CD14-positive monocyte (primary cell): ENCODE results near the gene AGRP. TPM values are rescaled to one million over a fixed set of nuclear protein-coding genes. Genes with fewer than 3 reads are reported as not detected.
A peak's percentile ranks its signal among the peaks of the same experiment; 100 is the strongest.

Experiments used
- DNase-seq, 3 donors: peaks; one replicate each; pipeline ENCODE4 v3.0.0-alpha.2; 2011 to 2022
- H2AFZ ChIP-seq: 2 replicates; pipeline ENCODE4 v1.6.0; 2012; ENCODE audit warnings: mild to moderate bottlenecking, low read depth, low read length, inconsistent platforms; ENCODE audit not compliant: insufficient read depth, poor library complexity, severe bottlenecking
- H3K27ac ChIP-seq, 2 donors: 1 replicate in 1 of 2; 2 replicates in 1 of 2; pipeline ENCODE4 v1.5.1; 2012 to 2013; ENCODE audit warnings: low read length in 2 of 2, control low read depth in 1 of 2, inconsistent platforms in 1 of 2, low read depth in 1 of 2, mild to moderate bottlenecking in 1 of 2
- H3K27me3 ChIP-seq, 2 donors: one replicate each; pipeline versions ENCODE4 v1.6.0 to v1.6.1; 2011 to 2013; ENCODE audit warnings: low read length in 2 of 2; ENCODE audit not compliant: control insufficient read depth in 2 of 2, insufficient read depth in 2 of 2
- H3K36me3 ChIP-seq, 2 donors: replicated peaks in 1 of 2; 1 replicate in 1 of 2; 2 replicates in 1 of 2; pipeline versions ENCODE4 v1.5.1 to v1.6.1; 2012 to 2013; ENCODE audit warnings: low read length in 2 of 2, control low read depth in 1 of 2, inconsistent platforms in 1 of 2, mild to moderate bottlenecking in 1 of 2; ENCODE audit not compliant: insufficient read depth in 2 of 2, control insufficient read depth in 1 of 2
- H3K4me1 ChIP-seq, 2 donors: 1 replicate in 1 of 2; 2 replicates in 1 of 2; pipeline versions ENCODE4 v1.5.1 to v1.6.1; 2012 to 2013; ENCODE audit warnings: low read length in 2 of 2, control low read depth in 1 of 2, inconsistent platforms in 1 of 2, mild to moderate bottlenecking in 1 of 2, moderate library complexity in 1 of 2; ENCODE audit not compliant: insufficient read depth in 2 of 2, control insufficient read depth in 1 of 2
- H3K4me2 ChIP-seq: replicated peaks from 2 replicates; pipeline ENCODE3; 2012; ENCODE audit warnings: low read length, moderate library complexity, mild to moderate bottlenecking; ENCODE audit not compliant: poor library complexity, severe bottlenecking; ENCODE audit errors: extremely low read depth
- H3K4me3 ChIP-seq, 3 experiments: fragments of 200-600 bp in 1 of 3; sonication (generic) in 1 of 3; replicated peaks in 1 of 3; 1 replicate in 2 of 3; 2 replicates in 1 of 3; pipeline ENCODE4 v1.5.1; 2011 to 2013; ENCODE audit warnings: low read length in 3 of 3, mild to moderate bottlenecking in 3 of 3, control low read depth in 2 of 3, low read depth in 2 of 3, inconsistent platforms in 1 of 3, moderate library complexity in 1 of 3
- H3K79me2 ChIP-seq: 2 replicates; pipeline ENCODE4 v1.6.0; 2012; ENCODE audit warnings: mild to moderate bottlenecking, control low read depth, inconsistent platforms, low read length, moderate library complexity; ENCODE audit not compliant: insufficient read depth
- H3K9ac ChIP-seq: 2 replicates; pipeline ENCODE4 v1.6.0; 2017; ENCODE audit warnings: low read length, mild to moderate bottlenecking; ENCODE audit not compliant: insufficient read depth, poor library complexity, severe bottlenecking
- H3K9me3 ChIP-seq, 2 donors: replicated peaks in 1 of 2; 1 replicate in 1 of 2; 2 replicates in 1 of 2; pipeline versions ENCODE4 v1.5.1 to v1.6.1; 2012 to 2013; ENCODE audit warnings: low read length in 2 of 2, control low read depth in 1 of 2; ENCODE audit not compliant: control insufficient read depth in 1 of 2, insufficient read depth in 1 of 2
- H4K20me1 ChIP-seq: 2 replicates; pipeline ENCODE4 v1.6.0; 2012; ENCODE audit warnings: mild to moderate bottlenecking, low read length, control low read depth, moderate library complexity; ENCODE audit not compliant: insufficient read depth
- H3K27ac Mint-ChIP-seq, 7 donors: one replicate each; pipeline ENCODE4 v1.8.0; 2020; ENCODE audit warnings: mild to moderate bottlenecking in 7 of 7, mixed read lengths in 7 of 7, moderate library complexity in 6 of 7, inconsistent platforms in 2 of 7
- H3K27me3 Mint-ChIP-seq, 3 donors: one replicate each; pipeline ENCODE4 v1.8.0; 2021 to 2022; ENCODE audit warnings: low read depth in 3 of 3, mild to moderate bottlenecking in 3 of 3, mixed read lengths in 3 of 3, moderate library complexity in 3 of 3, inconsistent platforms in 1 of 3
- H3K36me3 Mint-ChIP-seq, 2 donors: one replicate each; pipeline ENCODE4 v1.8.0; 2020; ENCODE audit warnings: mixed read lengths in 2 of 2, inconsistent platforms in 1 of 2, mild to moderate bottlenecking in 1 of 2
- H3K4me1 Mint-ChIP-seq: one replicate; pipeline ENCODE4 v1.8.0; 2020; ENCODE audit warnings: mild to moderate bottlenecking, mixed read lengths
- H3K4me3 Mint-ChIP-seq, 2 donors: one replicate each; pipeline ENCODE4 v1.8.0; 2020; ENCODE audit warnings: mild to moderate bottlenecking in 2 of 2, mixed read lengths in 2 of 2, moderate library complexity in 1 of 2
- H3K9me3 Mint-ChIP-seq, 7 donors: one replicate each; pipeline ENCODE4 v1.8.0; 2020 to 2022; ENCODE audit warnings: mixed read lengths in 7 of 7, mild to moderate bottlenecking in 6 of 7, moderate library complexity in 6 of 7, inconsistent platforms in 2 of 7
- CTCF ChIP-seq: fragments of 200-600 bp; IDR thresholded peaks from one replicate; pipeline ENCODE4 v1.8.0; 2022; ENCODE audit warnings: antibody characterized with exemption, mild to moderate bottlenecking
- WGBS: methylation state at CpG from one replicate; pipeline ENCODE4 v1.1.5; 2013; ENCODE audit warnings: missing lambda C conversion rate; ENCODE audit not compliant: insufficient coverage; 5-methylcytosine and 5-hydroxymethylcytosine counted together
- intact Hi-C, 2 donors: fragments of 100-400 bp; cut with micrococcal nuclease; formaldehyde crosslinking; loops; one replicate each; pipeline versions ENCODE4 v1.15.0 to v1.15.1; 2023
- polyA plus RNA-seq, 3 donors: library from polyadenylated mRNA; depleted of rRNA in 1 of 3; unstranded in 2 of 3; stranded (reverse) in 1 of 3; fragments of 300-500 nt in 2 of 3; fragments of >200 nt in 1 of 3; fragmentation: Illumina TruSeq in 2 of 3; gene quantifications; 1 replicate in 2 of 3; 2 replicates in 1 of 3; pipeline ENCODE4 v1.2.3, GENCODE V29; 2012 to 2021

The AGRP gene
- polyA plus RNA-seq, 3 donors: 0.32 to 0.54 TPM; not detected in 1

- peaks cover 91 to 99% of the 10 kb centered on the region in 2 donors for H3K36me3 ChIP-seq
- Mint-ChIP-seq H3K4me1 (peaks cover 4% of the 10 kb centered on the region), H3K9me3 (peaks cover 0 to 2% (median 0%) of the 10 kb centered on the region in 7 donors), H3K4me3 (no peak overlapping the region), H3K27ac (peak overlapping the region in 2 of 7 donors; percentile 29 to 73), H3K36me3 (peaks cover 62 to 99% of the 10 kb centered on the region in 2 donors), H3K27me3 (no peaks in the 10 kb centered on the region)
- H3K27me3 ChIP-seq: no peaks in the 10 kb centered on the region
- H3K27ac ChIP-seq: peak overlapping the region in 1 of 2 donors; percentile 41
- intact Hi-C loops: no loop called here
- WGBS: 100% methylated on average over 2 of the region's 3 CpGs
- H3K4me3 ChIP-seq: no peak overlapping the region
- DNase-seq: no peak
- H3K4me2 ChIP-seq: no peak overlapping the region
- H2AFZ ChIP-seq: no peak overlapping the region
- TF ChIP-seq CTCF: no peak
- no peak overlapping the region for H3K9ac ChIP-seq
- peaks cover 100% of the 10 kb centered on the region for H4K20me1 ChIP-seq
- no peaks in the 10 kb centered on the region for H3K9me3 ChIP-seq
- peaks cover 100% of the 10 kb centered on the region for H3K79me2 ChIP-seq
- no peaks in the 10 kb centered on the region for H3K4me1 ChIP-seq
These were observed 33.6 kb downstream of the AGRP start for GRCh38 chr16:67449739-67450138.

- peak overlapping the region in 1 of 7 donors; percentile 29 for H3K27ac Mint-ChIP-seq
These were observed 34.0 kb downstream of the AGRP start for GRCh38 chr16:67449336-67449735.

More at GRCh38 chr16:67449336-67449735, 34.0 kb downstream of the AGRP start:
- H3K79me2 ChIP-seq: peaks cover 97% of the 10 kb centered on the region
- no peak for DNase-seq
- H3K9ac ChIP-seq: no peak overlapping the region
- H2AFZ ChIP-seq: no peak overlapping the region
- no peaks in the 10 kb centered on the region for H3K27me3 Mint-ChIP-seq
- WGBS: 91% methylated on average over 2 of the region's 2 CpGs
- H3K4me1 Mint-ChIP-seq: peaks cover 4% of the 10 kb centered on the region
- H3K9me3 Mint-ChIP-seq: peaks cover 0 to 2% (median 0%) of the 10 kb centered on the region in 7 donors
- H3K4me3 Mint-ChIP-seq: no peak overlapping the region
- H4K20me1 ChIP-seq: peaks cover 100% of the 10 kb centered on the region
- H3K27ac ChIP-seq: peak overlapping the region in 1 of 2 donors; percentile 41
- no peak overlapping the region for H3K4me3 ChIP-seq
- no peaks in the 10 kb centered on the region for H3K4me1 ChIP-seq
- H3K4me2 ChIP-seq: no peak overlapping the region
- no peaks in the 10 kb centered on the region for H3K9me3 ChIP-seq
- TF ChIP-seq CTCF: no peak
- H3K36me3 Mint-ChIP-seq: peaks cover 65 to 99% of the 10 kb centered on the region in 2 donors
- H3K27me3 ChIP-seq: no peaks in the 10 kb centered on the region
- intact Hi-C loops: no loop called here
- H3K36me3 ChIP-seq: peaks cover 93 to 99% of the 10 kb centered on the region in 2 donors
